ENCODE data around the gene EPHA3. TPM values are rescaled to one million over a fixed set of nuclear protein-coding genes. Genes with fewer than 3 reads are reported as not detected.

EPHA3 gene
- total RNA-seq, 4 donors from 2014 or later = 2.3 to 4.6 (median 2.4) TPM; not detected in 1

DNA sequence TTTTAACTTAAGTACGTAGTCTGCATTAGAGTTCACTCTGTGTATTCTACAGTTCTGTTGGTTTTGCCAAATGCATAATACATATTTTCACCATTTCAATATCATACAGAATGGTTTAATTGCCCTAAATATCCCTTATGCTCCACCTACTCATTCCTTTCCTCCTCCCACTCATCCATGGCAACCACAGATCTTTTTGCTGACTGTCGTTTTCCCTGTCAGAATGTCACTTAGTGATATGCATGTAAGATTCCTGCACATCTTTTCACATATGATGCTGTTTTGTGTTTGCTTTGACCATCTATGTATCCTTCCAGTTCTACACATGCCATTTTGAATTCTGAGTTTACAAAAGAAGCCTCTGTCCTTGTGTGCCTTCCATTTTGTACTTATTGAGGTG is 36.7 kb downstream of the EPHA3 start:
- WGBS, 2 donors (ENCODE audit: low coverage in 1 of 2) = 68 to 83% methylated on average over 2 of the region's 2 CpGs
- Histone ChIP-seq H3K9me3 (no peaks in the 10 kb centered on the region), H3K27me3 (no peaks in the 10 kb centered on the region), H3K4me1 (no peaks in the 10 kb centered on the region), H3K4me3 (no peak overlapping the region), H3K27ac (no peak overlapping the region), H3K36me3 (no peaks in the 10 kb centered on the region)
- no peak for TF ChIP-seq EP300 (IDR thresholded peaks at IDR 0.05; ENCODE audit: low read depth)
- intact Hi-C loops (cut with DNase I; ENCODE audit: low total_unique reads) = no loop called here
- in situ Hi-C loops (cut with MboI; ENCODE audit: low pct_ligation_motif_present in 1 of 4, low pct_unique_long_range_greater_than_20kb in 1 of 4, low sequenced_read_pairs in 3 of 4) = no loop called here
- DNase-seq = no peak

GRCh38 chr3:89145995-89146394 is 38.6 kb downstream of the EPHA3 start:
- in situ Hi-C loops (cut with MboI; ENCODE audit: low pct_ligation_motif_present in 1 of 4, low pct_unique_long_range_greater_than_20kb in 1 of 4, low sequenced_read_pairs in 3 of 4) (no loop called here), intact Hi-C loops (cut with DNase I; ENCODE audit: low total_unique reads) (no loop called here)
- Histone ChIP-seq H3K4me1 (no peaks in the 10 kb centered on the region), H3K36me3 (no peaks in the 10 kb centered on the region), H3K4me3 (no peak overlapping the region), H3K9me3 (no peaks in the 10 kb centered on the region), H3K27me3 (no peaks in the 10 kb centered on the region), H3K27ac (no peak overlapping the region)
- TF ChIP-seq POLR2A (IDR thresholded peaks at IDR 0.05) (no peak), POLR2AphosphoS5 (IDR thresholded peaks at IDR 0.05) (no peak), EP300 (IDR thresholded peaks at IDR 0.05; ENCODE audit: low read depth) (no peak)
- TF ChIP-seq, protein P1, sequence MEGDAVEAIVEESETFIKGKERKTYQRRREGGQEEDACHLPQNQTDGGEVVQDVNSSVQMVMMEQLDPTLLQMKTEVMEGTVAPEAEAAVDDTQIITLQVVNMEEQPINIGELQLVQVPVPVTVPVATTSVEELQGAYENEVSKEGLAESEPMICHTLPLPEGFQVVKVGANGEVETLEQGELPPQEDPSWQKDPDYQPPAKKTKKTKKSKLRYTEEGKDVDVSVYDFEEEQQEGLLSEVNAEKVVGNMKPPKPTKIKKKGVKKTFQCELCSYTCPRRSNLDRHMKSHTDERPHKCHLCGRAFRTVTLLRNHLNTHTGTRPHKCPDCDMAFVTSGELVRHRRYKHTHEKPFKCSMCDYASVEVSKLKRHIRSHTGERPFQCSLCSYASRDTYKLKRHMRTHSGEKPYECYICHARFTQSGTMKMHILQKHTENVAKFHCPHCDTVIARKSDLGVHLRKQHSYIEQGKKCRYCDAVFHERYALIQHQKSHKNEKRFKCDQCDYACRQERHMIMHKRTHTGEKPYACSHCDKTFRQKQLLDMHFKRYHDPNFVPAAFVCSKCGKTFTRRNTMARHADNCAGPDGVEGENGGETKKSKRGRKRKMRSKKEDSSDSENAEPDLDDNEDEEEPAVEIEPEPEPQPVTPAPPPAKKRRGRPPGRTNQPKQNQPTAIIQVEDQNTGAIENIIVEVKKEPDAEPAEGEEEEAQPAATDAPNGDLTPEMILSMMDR (IDR thresholded peaks at IDR 0.05) = no peak
- DNase-seq = no peak

GRCh38 chr3:89154416-89154815 is 47.0 kb downstream of the EPHA3 start:
- Histone ChIP-seq H3K27ac (no peak overlapping the region), H3K9me3 (no peaks in the 10 kb centered on the region), H3K4me1 (no peaks in the 10 kb centered on the region), H3K27me3 (no peaks in the 10 kb centered on the region), H3K4me3 (no peak overlapping the region), H3K36me3 (no peaks in the 10 kb centered on the region)
- in situ Hi-C loops (cut with MboI; ENCODE audit: low pct_ligation_motif_present in 1 of 4, low pct_unique_long_range_greater_than_20kb in 1 of 4, low sequenced_read_pairs in 3 of 4) = no loop called here
- TF ChIP-seq POLR2A (IDR thresholded peaks at IDR 0.05) (no peak), EP300 (IDR thresholded peaks at IDR 0.05; ENCODE audit: low read depth) (no peak), POLR2AphosphoS5 (IDR thresholded peaks at IDR 0.05) (no peak)
- TF ChIP-seq, protein P1 (IDR thresholded peaks at IDR 0.05) = no peak
- no peak for DNase-seq
- intact Hi-C loops (cut with DNase I; ENCODE audit: low total_unique reads) = no loop called here

GRCh38 chr3:89155811-89156210 is 48.4 kb downstream of the EPHA3 start:
- intact Hi-C loops (cut with DNase I; ENCODE audit: low total_unique reads) = no loop called here
- in situ Hi-C loops (cut with MboI; ENCODE audit: low pct_ligation_motif_present in 1 of 4, low pct_unique_long_range_greater_than_20kb in 1 of 4, low sequenced_read_pairs in 3 of 4) = no loop called here
- peak overlapping the region in 1 of 4 donors; percentile 12 for H3K27ac ChIP-seq
- no peaks in the 10 kb centered on the region for H3K36me3 ChIP-seq
- no peaks in the 10 kb centered on the region for H3K9me3 ChIP-seq
- 50 to 61% methylated on average over 6 of the region's 6 CpGs for WGBS, 2 donors (ENCODE audit: low coverage in 1 of 2)
- TF ChIP-seq EP300 (IDR thresholded peaks at IDR 0.05; ENCODE audit: low read depth) = no peak
- TF ChIP-seq, protein P1 (IDR thresholded peaks at IDR 0.05) = no peak
- no peak for TF ChIP-seq POLR2AphosphoS5 (IDR thresholded peaks at IDR 0.05)
- no peak for TF ChIP-seq POLR2A (IDR thresholded peaks at IDR 0.05)
- no peaks in the 10 kb centered on the region for H3K27me3 ChIP-seq
- H3K4me1 ChIP-seq = no peaks in the 10 kb centered on the region
- no peak for DNase-seq
- H3K4me3 ChIP-seq = no peak overlapping the region

GRCh38 chr3:89157575-89157974 is 50.2 kb downstream of the EPHA3 start:
- Histone ChIP-seq H3K27ac (no peak overlapping the region), H3K4me1 (no peaks in the 10 kb centered on the region), H3K36me3 (no peaks in the 10 kb centered on the region), H3K9me3 (no peaks in the 10 kb centered on the region), H3K27me3 (no peaks in the 10 kb centered on the region), H3K4me3 (no peak overlapping the region)
- DNase-seq = no peak
- intact Hi-C loops (cut with DNase I; ENCODE audit: low total_unique reads) (no loop called here), in situ Hi-C loops (cut with MboI; ENCODE audit: low pct_ligation_motif_present in 1 of 4, low pct_unique_long_range_greater_than_20kb in 1 of 4, low sequenced_read_pairs in 3 of 4) (no loop called here)
- WGBS, 2 donors (ENCODE audit: low coverage in 1 of 2) = 90 to 93% methylated on average over 3 of the region's 3 CpGs
- TF ChIP-seq, protein P1 (IDR thresholded peaks at IDR 0.05) = no peak
- TF ChIP-seq POLR2AphosphoS5 (IDR thresholded peaks at IDR 0.05) = no peak
- TF ChIP-seq POLR2A (IDR thresholded peaks at IDR 0.05) = no peak
- no peak for TF ChIP-seq EP300 (IDR thresholded peaks at IDR 0.05; ENCODE audit: low read depth)
